ENCODE results near the gene EDDM3A.
"Not testable (repeated sequence)": the region's sequence is repeated elsewhere in the genome, so short reads cannot be mapped to it uniquely, and the experiment has no call there.

EDDM3A gene, protein sequence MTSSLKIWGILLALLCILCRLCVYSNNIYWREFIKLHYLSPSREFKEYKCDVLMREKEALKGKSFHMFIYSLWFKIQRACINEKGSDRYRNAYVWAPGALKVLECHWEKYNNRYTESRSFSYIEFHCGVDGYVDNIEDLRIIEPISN

DNA sequence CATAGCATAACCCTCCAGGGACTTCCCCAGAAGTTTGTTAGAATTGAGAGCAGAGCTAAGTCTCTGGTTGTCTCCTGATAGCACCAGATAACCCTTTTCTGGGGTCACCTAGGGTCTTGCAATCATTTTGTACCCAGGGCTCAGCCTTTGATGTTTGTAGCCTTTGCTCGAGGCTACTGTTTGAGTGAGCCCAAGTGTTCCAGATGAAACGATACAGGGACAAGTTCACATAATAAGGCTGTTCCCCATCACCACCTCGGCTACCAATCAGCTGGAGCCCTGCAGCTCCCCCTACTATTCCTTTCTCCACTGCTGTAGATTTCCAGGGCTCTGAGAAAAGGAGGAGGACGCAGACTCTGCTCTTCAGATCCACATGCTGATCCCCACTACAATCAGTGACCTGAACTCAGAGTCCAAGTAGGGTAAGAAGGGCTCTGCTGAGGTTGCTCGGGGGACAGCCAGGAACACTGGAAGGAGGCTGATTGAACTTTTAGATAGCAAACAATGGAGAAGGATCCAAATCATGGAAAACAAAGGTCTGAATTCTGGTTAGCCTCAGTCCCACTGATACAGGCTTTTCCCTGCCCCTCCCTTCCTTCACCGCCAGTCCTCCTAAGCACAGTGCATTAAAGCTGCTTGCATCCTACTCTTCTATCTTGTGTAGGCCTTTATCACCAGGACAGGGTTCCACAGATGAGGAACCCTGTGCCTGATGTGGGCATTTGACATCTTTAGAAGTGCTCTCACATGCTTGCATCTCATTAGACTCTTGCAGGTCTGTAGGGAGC, at the start of gene EDDM3A:
Gene EDDM3A (plus strand): TSS at position 317 of the 788 bp plus-strand sequence. CDS start 1,694 bp downstream, outside the sequence.
- no peak for DNase-seq

DNA sequence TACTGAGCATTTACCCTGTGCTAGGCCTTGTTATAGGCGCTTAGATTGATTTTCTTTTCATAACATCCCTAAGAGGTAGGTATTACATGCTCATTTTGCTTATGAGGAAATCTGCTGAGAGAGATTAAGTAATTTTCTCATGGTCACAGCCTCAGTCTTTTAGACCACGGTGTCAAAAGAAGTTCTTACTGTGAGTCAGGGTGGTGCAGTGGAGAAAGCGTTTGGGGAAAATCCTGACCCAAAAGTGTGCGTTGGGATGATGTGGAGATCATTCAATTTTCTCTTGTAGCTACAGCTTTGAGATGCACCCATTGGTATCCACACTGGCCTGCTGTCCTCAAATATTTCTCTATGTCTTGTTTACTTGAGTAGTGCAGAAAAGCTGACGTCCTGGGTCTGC, 48.9 kb upstream of the EDDM3A start:
- no peak for DNase-seq

DNA sequence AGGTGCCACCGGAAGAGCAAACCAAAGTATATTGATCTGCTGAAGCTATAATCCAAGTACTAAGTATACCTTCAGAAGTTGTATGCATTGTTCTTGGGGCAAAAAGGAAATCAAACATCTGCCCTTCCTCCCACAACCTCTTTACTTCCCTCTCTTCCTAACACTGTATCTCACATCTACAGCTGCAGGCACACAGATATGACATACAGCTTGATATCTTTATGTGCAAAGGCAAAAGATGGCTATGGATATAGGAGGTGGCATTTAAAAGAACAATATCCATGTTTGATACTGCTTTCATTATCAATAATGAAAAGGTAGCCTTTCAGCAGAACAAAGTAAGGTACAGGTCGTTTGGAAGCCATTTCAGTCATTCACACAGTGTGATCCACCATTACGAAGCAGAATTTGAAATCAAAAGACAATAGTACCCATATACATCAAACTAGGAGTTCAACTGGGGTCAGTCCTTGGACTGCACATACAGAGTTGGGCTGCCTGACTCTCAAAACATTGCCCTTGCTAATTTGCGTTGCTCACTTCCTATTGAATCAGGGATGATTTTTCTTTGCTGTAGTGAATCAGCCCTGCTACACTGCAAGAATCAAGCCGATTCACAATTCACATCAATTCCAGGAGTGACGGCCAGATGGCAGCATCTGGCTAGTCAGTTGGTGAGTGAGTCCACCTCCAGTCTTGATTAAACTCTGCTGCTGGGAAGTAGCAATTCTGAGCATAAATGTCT, 48.2 kb upstream of the EDDM3A start:
- peak; percentile 60 for DNase-seq

DNA sequence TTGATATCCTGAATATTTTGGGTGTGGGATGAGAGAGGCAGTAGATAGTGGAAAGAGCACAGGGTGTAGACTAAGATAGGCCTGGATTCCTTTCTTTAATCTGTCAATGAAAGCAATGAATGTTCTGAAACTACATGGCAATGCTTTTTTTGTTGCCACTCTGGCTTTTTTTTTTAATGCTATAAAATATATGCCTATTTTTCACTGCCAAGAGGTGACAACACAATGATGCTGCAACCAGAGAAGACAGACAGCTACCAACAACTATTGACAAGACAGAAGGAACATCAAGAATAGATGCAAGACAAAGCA, 47.7 kb upstream of the EDDM3A start:
- DNase-seq: no peak

DNA sequence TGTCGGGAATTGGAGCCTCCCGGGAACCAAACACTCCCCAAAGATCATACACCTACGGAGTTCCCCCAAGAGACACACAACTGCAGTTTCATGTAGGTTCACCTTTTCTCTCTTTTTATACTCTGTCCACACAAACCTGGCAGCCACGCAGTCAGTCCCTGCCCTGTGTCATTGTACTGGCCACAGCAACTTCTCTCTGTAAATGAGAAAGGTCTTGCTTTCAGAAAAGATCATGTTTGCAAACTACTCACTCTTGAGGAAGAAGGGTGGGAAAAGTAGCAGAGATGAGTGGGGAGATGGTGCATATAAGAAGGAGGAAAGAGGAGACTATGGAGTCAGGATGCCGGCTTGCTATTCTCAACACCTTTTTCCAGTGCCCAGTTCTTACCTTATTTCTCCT, 46.8 kb upstream of the EDDM3A start:
- no peak for DNase-seq

GRCh38 chr14:20699931-20700330, 45.8 kb upstream of the EDDM3A start:
- no peak for DNase-seq

- DNase-seq: not testable (repeated sequence)
Observed at GRCh38 chr14:20700965-20701364, 44.7 kb upstream of the EDDM3A start.

DNA sequence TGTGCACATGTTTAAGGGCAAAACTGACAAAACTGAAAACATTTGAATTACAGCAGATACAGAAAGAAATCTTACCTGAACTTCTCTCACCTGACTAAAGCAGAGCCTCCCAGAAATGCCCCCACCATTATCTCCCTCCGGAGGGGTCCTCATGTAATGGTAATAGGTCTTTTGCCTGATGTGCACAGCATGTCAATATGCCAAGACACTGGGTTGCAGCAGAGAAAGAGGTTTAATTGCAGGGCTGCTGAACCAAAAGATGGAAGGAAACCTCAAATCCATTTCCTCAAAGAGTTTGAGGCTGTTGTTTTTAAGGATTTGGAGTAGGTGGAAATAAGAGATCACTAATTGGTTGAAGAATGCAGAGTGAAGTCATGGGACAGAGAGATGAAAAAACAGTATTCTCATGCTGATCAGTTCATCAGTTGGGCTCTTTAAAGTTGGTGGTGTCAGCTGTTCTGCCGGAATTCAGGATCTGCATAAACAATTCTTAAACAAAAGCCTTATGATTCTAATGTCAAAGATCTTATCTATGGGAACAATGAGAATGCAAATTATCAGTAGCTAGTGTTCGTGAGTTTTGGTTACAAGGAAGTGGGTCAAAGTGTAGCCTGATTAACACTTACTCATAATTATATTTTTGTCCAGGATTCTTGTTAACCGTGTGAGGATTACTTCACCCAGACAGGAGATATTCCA, 38.9 kb upstream of the EDDM3A start:
- no peak for DNase-seq

DNA sequence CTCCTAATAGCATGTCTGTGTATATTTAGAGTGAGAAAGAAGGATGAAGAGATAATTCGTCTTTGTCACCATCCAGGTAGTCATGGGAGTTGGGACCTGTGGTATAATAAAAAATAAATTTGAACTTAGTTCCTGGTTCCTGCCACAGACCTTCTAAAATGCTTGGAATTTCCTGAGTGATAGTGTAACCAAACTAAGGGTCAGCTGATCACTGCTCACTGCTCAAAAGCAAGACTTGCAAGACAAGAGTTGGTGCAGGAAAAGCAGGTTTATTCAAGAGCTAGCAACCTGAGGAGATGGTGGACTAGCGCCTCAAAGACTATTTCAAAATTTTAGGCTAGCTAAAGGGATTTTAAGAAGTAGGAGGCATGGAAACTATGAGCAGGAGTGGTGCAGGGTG, 38.1 kb upstream of the EDDM3A start:
- DNase-seq: no peak

- DNase-seq: no peak
Observed at GRCh38 chr14:20711261-20711660, 34.4 kb upstream of the EDDM3A start.

DNA sequence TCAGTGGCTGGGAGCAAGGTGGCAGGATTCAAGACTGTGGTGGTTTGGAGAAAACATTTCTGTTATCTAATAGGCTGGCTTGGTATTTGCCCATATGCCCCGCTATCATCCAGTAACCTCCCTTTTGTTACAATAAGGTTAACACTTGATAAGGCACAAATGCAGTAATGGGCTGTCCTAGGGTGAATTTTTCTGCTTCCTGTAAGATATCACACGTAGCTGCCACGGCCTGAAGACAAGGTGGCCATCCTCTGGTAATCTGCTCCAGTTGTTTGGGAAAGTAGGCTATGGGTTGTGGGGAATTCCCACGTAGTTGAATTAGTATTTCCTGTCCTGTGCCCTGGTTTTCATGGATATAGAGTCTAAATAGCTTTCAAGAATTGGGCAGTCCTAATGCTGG, 34.0 kb upstream of the EDDM3A start:
- no peak for DNase-seq

- DNase-seq: no peak
Observed at GRCh38 chr14:20712904-20713303, 32.8 kb upstream of the EDDM3A start.

DNA sequence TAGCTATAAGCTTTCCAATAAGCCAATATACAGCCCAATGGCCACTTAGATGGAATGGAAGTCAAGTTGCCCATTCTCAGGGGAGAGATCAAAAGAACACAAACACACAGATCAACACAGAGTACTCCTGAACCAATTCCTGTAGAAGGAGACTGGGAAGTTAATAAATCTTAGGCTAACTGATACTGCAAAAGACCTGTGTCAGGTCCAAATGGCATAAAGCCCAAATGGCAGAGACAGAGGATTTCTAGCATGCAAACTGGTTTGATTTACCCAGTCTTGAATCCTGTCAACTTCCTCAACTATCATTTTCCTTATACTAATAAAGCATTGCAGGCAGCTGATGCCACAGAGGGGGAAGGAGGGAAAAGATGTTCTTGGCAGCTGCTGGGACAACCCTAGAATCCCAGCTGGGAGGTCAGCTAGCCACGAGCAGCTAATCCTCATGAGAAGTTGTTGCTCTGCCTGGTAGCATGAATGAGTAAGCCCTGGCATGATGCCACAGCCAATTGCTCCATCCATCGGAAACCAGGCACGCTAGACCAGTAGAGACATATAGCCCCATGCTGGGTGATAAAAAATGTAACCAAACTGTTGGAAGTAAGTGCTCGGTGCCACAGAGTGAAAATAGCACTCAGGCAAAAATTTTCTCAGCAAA, 31.0 kb upstream of the EDDM3A start:
- no peak for DNase-seq

GRCh38 chr14:20719777-20720176, 25.9 kb upstream of the EDDM3A start:
- DNase-seq: no peak

GRCh38 chr14:20720741-20721140, 24.9 kb upstream of the EDDM3A start:
- no peak for DNase-seq

DNA sequence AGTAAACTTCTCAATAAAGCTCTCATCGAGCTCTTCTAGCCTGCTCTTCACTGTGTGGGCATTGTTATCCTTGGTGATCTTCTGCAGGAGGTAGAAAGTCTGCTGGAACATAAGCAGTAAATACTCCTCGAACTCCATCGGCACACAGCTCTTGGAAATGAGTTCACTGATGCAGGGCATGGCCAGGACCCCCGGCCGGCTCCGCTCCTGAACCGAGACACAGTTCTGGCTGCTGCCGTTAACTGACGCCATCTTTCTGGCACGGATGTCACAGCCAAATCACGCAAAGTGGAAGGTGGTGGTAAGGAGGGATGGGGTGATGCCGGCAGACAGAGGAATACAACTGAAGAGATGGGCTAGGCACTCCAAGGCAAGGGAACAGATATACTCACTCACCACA, 23.7 kb upstream of the EDDM3A start:
- no peak for DNase-seq

GRCh38 chr14:20723488-20723887, 22.2 kb upstream of the EDDM3A start:
- no peak for DNase-seq

DNA sequence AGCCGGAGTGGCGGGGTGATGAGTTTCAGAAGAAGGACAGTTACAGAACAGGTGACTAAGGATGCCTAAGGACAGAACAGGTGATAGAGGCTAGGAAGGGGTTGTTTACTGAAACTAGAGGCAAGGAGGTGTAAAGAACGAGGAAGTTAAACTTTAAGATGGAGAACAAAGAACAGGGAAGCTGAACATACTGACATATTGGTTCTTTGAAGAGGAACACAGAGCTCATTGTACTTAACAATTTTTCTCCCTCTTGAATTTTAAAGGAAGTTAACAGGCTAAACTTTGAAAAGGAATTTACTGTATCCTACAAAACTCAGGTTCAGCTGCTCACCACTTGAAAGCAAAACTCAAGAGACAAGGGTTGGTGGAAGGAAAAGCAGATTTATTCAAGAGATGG, 19.6 kb upstream of the EDDM3A start:
- DNase-seq: not testable (repeated sequence)

DNA sequence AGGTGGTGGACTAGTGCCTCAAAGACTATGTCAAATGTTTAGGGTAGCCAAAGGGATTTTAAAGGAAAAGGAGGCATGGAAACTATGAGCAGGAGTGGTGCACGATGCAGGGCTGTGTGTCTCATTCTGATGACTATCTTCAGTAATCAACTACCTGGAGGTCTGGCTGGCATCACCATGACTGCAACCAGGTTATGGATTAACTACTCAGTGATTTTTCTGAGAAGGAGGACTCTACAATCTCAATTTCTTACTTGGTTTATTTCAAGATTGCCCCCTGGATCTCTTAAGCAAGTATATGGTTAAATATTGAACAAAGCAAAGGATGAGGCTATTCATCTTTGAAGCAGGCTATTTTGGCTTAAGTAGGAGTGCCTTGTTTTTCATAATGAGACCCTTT, 19.2 kb upstream of the EDDM3A start:
- DNase-seq: no peak

DNA sequence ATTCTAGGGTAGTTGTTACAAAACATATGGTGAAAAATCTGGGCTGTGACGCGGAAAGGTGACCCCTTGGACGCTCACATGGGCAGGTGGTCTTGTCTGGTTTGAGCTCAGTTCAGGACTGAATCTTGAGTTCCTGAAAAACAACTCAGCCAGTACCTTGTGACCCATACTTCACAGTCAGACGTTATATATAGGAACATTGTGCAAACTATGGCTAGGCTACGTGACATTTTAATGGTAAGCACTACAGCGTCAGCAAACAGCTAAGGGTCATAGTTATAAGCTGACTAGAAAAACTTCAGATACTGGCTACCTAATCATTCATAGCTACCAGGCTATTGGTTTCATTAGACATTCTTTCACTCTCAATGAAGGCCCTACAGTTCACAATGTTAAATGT, 14.8 kb upstream of the EDDM3A start:
- DNase-seq: no peak

GRCh38 chr14:20732477-20732876, 13.2 kb upstream of the EDDM3A start:
- no peak for DNase-seq

DNA sequence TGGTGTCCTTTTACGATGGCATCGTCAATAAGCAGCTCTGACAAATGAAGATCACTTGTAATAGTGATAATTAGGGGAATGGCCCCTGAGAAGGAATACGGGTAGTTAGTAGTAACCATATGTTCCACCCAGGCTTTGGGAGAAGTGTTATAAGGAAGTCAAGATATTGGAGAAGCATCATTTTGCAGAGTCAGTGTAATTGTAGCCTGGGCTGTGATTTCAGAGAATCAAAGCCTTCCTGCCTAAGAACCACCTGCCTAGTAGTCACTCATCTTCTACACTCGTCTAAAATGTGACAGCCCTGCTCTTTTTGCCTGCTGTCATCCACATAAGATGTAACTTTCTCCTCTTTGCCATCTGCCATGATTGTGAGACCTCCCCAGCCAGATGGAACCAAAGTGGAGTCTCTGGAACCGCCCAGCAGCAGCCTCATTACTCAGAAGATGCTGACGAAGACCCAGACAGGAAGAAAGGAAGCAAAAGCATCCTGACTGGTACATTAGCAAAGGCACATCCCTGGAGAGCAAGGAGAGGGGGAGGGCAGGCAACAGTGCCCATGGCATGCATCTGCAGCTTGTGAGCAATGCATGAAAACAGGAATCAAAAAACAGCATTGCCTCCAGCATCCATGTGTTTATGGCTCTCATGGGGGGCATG, 12.6 kb upstream of the EDDM3A start:
- no peak for DNase-seq
